HG03432 (cell line): ENCODE measurements around the gene LMNA.

Source experiments
- ATAC-seq: cut with Tn5 transposase; IDR thresholded peaks from one replicate; pipeline ENCODE4 v1.9.1; 2021; ENCODE audit warnings: mild to moderate bottlenecking, moderate library complexity; ENCODE audit not compliant: unreplicated experiment

The LMNA gene

GRCh38 chr1:156081180-156081916 lies 33.2 kb upstream of the LMNA start:
- no peak for ATAC-seq

- no peak for ATAC-seq
Measured at GRCh38 chr1:156081917-156082308, 32.6 kb upstream of the LMNA start.

- peak; percentile 60 for ATAC-seq
Measured at GRCh38 chr1:156082309-156083091, 32.0 kb upstream of the LMNA start, which contains the start of gene MEX3A. MEX3A (minus strand) TSS chr1:156082465; CDS start chr1:156081998, 467 bp downstream.

GRCh38 chr1:156083800-156084790 lies 30.4 kb upstream of the LMNA start:
- no peak for ATAC-seq

GRCh38 chr1:156086256-156086662 lies 28.3 kb upstream of the LMNA start:
- no peak for ATAC-seq

GRCh38 chr1:156089704-156090103 lies 24.8 kb upstream of the LMNA start:
- ATAC-seq = no peak

GRCh38 chr1:156090138-156090839 lies 24.2 kb upstream of the LMNA start:
- ATAC-seq = no peak

GRCh38 chr1:156090840-156091188 lies 23.7 kb upstream of the LMNA start:
- ATAC-seq = peak; percentile 60

GRCh38 chr1:156091610-156092009 lies 22.9 kb upstream of the LMNA start:
- no peak for ATAC-seq

GRCh38 chr1:156095906-156096508 lies 18.5 kb upstream of the LMNA start:
- ATAC-seq = no peak

- peak; percentile 70 for ATAC-seq
Measured at GRCh38 chr1:156096640-156097391, 17.7 kb upstream of the LMNA start.

- no peak for ATAC-seq
Measured at GRCh38 chr1:156097499-156098178, 16.9 kb upstream of the LMNA start.

- ATAC-seq = no peak
Measured at GRCh38 chr1:156098784-156099183, 15.7 kb upstream of the LMNA start.

GRCh38 chr1:156099282-156099681 lies 15.2 kb upstream of the LMNA start:
- no peak for ATAC-seq

GRCh38 chr1:156100205-156100995 lies 14.1 kb upstream of the LMNA start:
- ATAC-seq = no peak

GRCh38 chr1:156101880-156102279 lies 12.6 kb upstream of the LMNA start:
- ATAC-seq = no peak

- no peak for ATAC-seq
Measured at GRCh38 chr1:156102633-156103511, 11.6 kb upstream of the LMNA start.
